ENCODE measurements around the gene TAB2. TPM values are rescaled to one million over a fixed set of nuclear protein-coding genes. Genes with fewer than 3 reads are reported as not detected.

TAB2 gene
- total and polyA plus RNA-seq, 2 donors (not counting 1 experiment from before 2014, with no cell fraction given), result 31.6 to 88.5 TPM

DNA sequence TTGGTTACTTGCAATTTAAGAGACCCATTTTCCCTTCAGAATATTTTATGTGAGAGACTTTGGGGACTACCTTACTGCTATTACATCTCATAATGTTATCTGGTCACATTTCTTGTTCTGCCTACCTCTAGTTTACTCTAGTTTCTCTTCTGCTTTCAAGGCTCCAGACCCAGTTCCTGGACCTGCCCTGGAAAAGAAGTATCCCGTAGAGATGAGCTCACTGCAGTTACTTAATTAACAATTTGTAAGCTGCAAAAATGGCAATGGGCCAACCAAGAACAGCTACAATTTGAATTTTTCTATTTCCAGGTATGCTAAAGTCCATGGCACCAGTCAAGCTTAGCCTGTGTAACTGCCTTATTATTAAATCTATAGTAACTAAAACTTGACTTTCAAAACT is 25.0 kb downstream of the TAB2 start:
- intact Hi-C loops (cut with micrococcal nuclease), result loop anchor here (1.0 kb wide), 1 partner anchor 19 kb away; no protein-coding TSS in a partner anchor
- POLR2A ChIA-PET, result interaction anchor here (0.6 kb wide), 1 partner anchor 252 kb away, joined by 4 read pairs; no protein-coding TSS in a partner anchor
- peak; percentile 47 for ATAC-seq (ENCODE audit: low read depth)

More for the DNA sequence above, 25.0 kb downstream of the TAB2 start:
- Histone ChIP-seq H3K9me3 (ENCODE audit: control extremely low read depth in 1 of 3, control insufficient read depth in 2 of 3, insufficient read depth in 1 of 3, low read length in 2 of 3) (no peaks in the 10 kb centered on the region), H3K4me1 (ENCODE audit: control insufficient read depth in 2 of 2, insufficient read depth in 2 of 2, low read length in 2 of 2) (peaks cover 12 to 35% of the 10 kb centered on the region in 2 donors), H3K4me3 (ENCODE audit: control extremely low read depth in 1 of 5, extremely low read depth in 1 of 5, insufficient read depth in 1 of 5, low read depth in 2 of 5, low read length in 4 of 5) (no peak overlapping the region), H3K27ac (ENCODE audit: low read length in 2 of 2) (peak overlapping the region; percentile 27 to 43), H4K20me1 (ENCODE audit: control insufficient read depth, insufficient read depth, low read length, poor library complexity, severe bottlenecking) (peaks cover 37% of the 10 kb centered on the region), H3K27me3 (replicated peaks in 1 of 4; ENCODE audit: control extremely low read depth in 1 of 4, control insufficient read depth in 3 of 4, insufficient read depth in 4 of 4, low read length in 3 of 4) (no peaks in the 10 kb centered on the region), H3K9ac (ENCODE audit: low read length) (no peak overlapping the region), H3K79me2 (ENCODE audit: control insufficient read depth, insufficient read depth, low read length) (peaks cover 94% of the 10 kb centered on the region), H2AFZ (ENCODE audit: insufficient read depth, low read depth, low read length, poor library complexity, severe bottlenecking) (no peak overlapping the region), H3K36me3 (replicated peaks in 1 of 2; ENCODE audit: control extremely low read depth in 1 of 2, control insufficient read depth in 1 of 2, extremely low read depth in 1 of 2, insufficient read depth in 2 of 2, low read length in 1 of 2) (peaks cover 0 to 21% of the 10 kb centered on the region in 2 experiments), H3K4me2 (replicated peaks; ENCODE audit: low read depth, low read length, poor library complexity, severe bottlenecking) (peak overlapping the region; percentile 15)
- no CpG with 5 or more reads among the region's 1 CpG for WGBS (ENCODE audit: insufficient coverage)
- CTCF ChIA-PET, result interaction anchor here (0.5 to 1.3 kb wide), 2 partner anchors 17 to 176 kb away, joined by 3 to 4 read pairs; no protein-coding TSS in a partner anchor
- peak overlapping the region; percentile 9 for H3K4me3 Mint-ChIP-seq
- peak overlapping the region; percentile 8 for H3K27ac Mint-ChIP-seq
- H3K27me3 Mint-ChIP-seq, result no peaks in the 10 kb centered on the region
- peaks cover 62% of the 10 kb centered on the region for H3K4me1 Mint-ChIP-seq
- TF ChIP-seq CTCF (IDR thresholded peaks at IDR 0.05) (no peak), EZH2 (IDR thresholded peaks at IDR 0.05; ENCODE audit: borderline replicate concordance, insufficient read depth, low read depth, low read length, poor library complexity, severe bottlenecking) (no peak)
- no peaks in the 10 kb centered on the region for H3K9me3 Mint-ChIP-seq (ENCODE audit: insufficient read depth)
- peak; percentile 35 for DNase-seq
